IPS-15b (cell line): ENCODE data around the gene MAP3K15.

ENCODE experiments used
- H3K27me3 ChIP-seq: one replicate; pipeline ENCODE4 v1.6.1; 2013; ENCODE audit warnings: low read length; ENCODE audit not compliant: control insufficient read depth, insufficient read depth
- H3K36me3 ChIP-seq: one replicate; pipeline ENCODE4 v1.6.1; 2013; ENCODE audit warnings: low read length; ENCODE audit not compliant: control insufficient read depth, insufficient read depth
- H3K4me1 ChIP-seq: one replicate; pipeline ENCODE4 v1.6.1; 2013; ENCODE audit warnings: mild to moderate bottlenecking, low read length; ENCODE audit not compliant: control insufficient read depth, insufficient read depth
- H3K4me3 ChIP-seq: one replicate; pipeline ENCODE4 v1.5.1; 2013; ENCODE audit warnings: low read depth, low read length
- H3K9ac ChIP-seq: one replicate; pipeline ENCODE4 v1.6.1; 2013; ENCODE audit warnings: low read depth, mild to moderate bottlenecking, low read length
- H3K9me3 ChIP-seq: one replicate; pipeline ENCODE4 v1.6.1; 2013; ENCODE audit warnings: mild to moderate bottlenecking, low read length; ENCODE audit not compliant: control insufficient read depth, insufficient read depth

The MAP3K15 gene

DNA sequence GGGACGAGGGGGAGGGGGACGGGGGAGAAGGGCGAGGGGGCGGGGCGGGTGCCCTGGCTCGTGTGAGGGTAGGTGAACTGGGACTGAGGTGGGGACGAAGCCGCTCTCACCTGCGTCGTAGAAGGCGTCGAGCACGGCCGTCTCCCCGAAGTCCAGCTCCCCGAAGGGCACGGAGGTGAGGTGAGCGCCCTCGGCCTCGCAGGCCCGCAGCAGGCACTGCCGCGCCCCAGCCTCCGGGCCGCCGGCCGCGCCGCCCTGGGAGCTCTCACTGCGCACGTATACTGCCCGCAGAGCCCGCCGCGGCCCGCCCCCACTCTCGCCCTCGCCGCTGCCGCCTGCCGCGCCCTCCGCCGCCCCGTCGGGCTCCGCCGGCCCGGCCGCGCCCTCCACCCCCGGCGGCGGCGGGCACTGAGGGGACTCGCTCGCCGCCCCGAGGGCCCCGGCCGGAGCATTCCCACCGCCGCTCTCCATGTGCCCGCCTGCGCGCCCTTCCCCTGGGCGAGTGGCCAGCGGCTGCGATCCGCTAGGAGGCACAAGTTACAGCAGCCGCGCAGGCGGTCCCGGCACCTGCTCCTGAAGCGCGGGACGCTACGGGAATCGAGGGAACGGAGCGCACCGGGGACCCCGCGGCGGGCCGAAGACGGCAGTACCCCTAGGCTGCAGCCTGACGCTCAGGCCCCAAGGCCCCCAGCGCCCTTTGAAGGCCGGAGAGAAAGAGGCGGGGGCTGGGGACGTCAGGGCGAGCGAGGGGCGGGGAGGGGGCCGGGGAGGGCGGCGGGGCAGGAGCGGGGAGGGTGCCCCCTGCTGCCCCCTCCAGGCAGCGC is at the start of gene MAP3K15:
Gene MAP3K15 (minus strand): TSS at position 718 of the 824 bp plus-strand sequence. CDS start 247 bp downstream, at position 471.
- H3K27me3 ChIP-seq: no peaks in the 10 kb centered on the region
- peak within 1 kb of the TSS; percentile 41 for H3K4me3 ChIP-seq
- H3K9me3 ChIP-seq: no peaks in the 10 kb centered on the region
- H3K36me3 ChIP-seq: no peaks in the 10 kb centered on the region
- peaks cover 2% of the 10 kb centered on the region for H3K4me1 ChIP-seq
- H3K9ac ChIP-seq: no peak within 1 kb of the TSS

DNA sequence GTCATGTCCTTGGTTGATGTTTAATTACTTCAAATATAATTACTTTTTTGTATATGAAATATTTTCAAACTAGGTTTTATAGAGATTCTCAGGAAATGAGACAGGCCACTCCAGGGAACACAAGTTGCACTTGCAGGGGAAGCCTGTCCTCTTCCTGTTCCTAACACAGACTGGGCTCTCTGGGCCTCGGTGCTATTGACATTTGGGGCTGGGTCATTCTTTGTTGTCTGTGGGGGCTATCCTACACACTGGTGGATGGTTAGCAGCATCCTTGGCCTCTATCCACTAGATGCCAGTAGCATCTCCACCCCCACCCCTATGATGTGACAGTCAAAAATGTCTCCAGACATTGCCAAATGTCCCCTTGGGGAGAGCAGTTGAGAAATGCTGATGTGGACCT is 49.3 kb upstream of the MAP3K15 start:
- Histone ChIP-seq H3K4me3 (no peak overlapping the region), H3K9me3 (no peaks in the 10 kb centered on the region), H3K4me1 (no peaks in the 10 kb centered on the region), H3K36me3 (no peaks in the 10 kb centered on the region), H3K9ac (no peak overlapping the region), H3K27me3 (no peaks in the 10 kb centered on the region)

DNA sequence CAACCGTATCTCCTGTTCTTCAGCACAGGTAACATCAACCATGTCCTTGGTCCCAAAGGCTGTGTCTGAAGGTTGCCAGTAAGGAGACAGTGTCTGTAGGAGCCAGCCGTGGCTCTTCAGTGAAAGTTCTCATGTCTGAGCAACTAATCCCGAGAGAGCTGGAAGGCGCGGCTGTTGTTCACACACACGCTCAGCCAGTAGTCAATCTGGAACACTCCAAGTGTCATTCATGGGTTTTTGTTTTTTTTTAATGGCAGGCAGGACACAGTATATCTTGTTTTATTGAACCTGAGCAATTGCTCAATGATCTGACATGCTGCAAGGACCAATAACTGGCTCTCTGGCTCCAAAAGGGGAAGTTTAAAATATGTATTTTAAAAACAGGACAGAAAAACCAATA is 48.4 kb upstream of the MAP3K15 start:
- no peaks in the 10 kb centered on the region for H3K9me3 ChIP-seq
- no peaks in the 10 kb centered on the region for H3K4me1 ChIP-seq
- no peak overlapping the region for H3K9ac ChIP-seq
- H3K36me3 ChIP-seq: no peaks in the 10 kb centered on the region
- no peaks in the 10 kb centered on the region for H3K27me3 ChIP-seq
- H3K4me3 ChIP-seq: no peak overlapping the region

DNA sequence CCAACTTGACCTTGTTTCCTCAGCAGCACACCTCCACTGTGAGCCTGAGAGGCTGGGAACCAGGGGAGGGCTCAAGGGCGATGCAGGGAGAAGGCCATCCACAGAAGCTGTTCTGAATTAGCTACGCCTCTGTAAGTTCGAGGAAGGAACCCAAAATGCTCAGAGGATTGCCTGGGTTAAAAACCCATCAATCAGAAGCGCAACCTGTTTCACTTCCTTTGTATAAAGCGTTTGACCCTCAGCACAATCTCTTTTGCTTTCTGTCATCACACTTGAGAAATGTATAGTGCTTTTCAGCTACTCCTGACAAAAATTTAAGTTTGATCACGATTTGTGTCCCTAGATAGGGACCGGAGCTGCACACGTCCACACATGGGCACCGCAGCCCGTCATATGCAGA is 48.0 kb upstream of the MAP3K15 start:
- Histone ChIP-seq H3K9ac (no peak overlapping the region), H3K9me3 (no peaks in the 10 kb centered on the region), H3K36me3 (no peaks in the 10 kb centered on the region), H3K27me3 (no peaks in the 10 kb centered on the region), H3K4me1 (no peaks in the 10 kb centered on the region), H3K4me3 (no peak overlapping the region)

- H3K9me3 ChIP-seq: no peaks in the 10 kb centered on the region
- H3K9ac ChIP-seq: no peak overlapping the region
- H3K4me3 ChIP-seq: no peak overlapping the region
- no peaks in the 10 kb centered on the region for H3K27me3 ChIP-seq
- H3K4me1 ChIP-seq: no peaks in the 10 kb centered on the region
- H3K36me3 ChIP-seq: no peaks in the 10 kb centered on the region
Observed at GRCh38 chrX:19560611-19561010, 45.3 kb upstream of the MAP3K15 start.

DNA sequence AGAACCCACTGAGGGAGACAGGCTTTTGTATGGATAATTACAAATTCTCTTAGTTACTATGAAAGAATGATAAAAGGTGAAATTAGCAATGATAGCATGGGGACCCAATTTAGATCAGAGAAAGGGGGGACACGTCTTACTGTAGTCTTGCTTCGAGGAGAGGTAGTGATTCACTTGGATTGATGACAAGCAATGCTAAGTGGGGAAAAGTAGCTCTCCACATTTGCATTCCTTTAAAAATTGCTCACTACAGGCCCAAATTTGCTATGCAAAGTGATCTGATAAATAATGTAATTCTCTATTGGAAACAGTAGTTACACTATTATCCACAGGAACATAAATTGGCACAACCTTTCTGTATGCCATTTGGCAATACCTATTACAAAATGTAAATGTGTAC is 42.5 kb upstream of the MAP3K15 start:
- Histone ChIP-seq H3K9ac (no peak overlapping the region), H3K4me3 (no peak overlapping the region), H3K27me3 (no peaks in the 10 kb centered on the region), H3K4me1 (no peaks in the 10 kb centered on the region), H3K36me3 (no peaks in the 10 kb centered on the region), H3K9me3 (no peaks in the 10 kb centered on the region)

- Histone ChIP-seq H3K4me1 (no peaks in the 10 kb centered on the region), H3K9me3 (no peaks in the 10 kb centered on the region), H3K4me3 (no peak overlapping the region), H3K36me3 (no peaks in the 10 kb centered on the region), H3K9ac (no peak overlapping the region), H3K27me3 (no peaks in the 10 kb centered on the region)
Observed at GRCh38 chrX:19556202-19556601, 40.9 kb upstream of the MAP3K15 start.

- no peak overlapping the region for H3K4me3 ChIP-seq
- H3K9me3 ChIP-seq: no peaks in the 10 kb centered on the region
- no peak overlapping the region for H3K9ac ChIP-seq
- no peaks in the 10 kb centered on the region for H3K36me3 ChIP-seq
- no peaks in the 10 kb centered on the region for H3K27me3 ChIP-seq
- H3K4me1 ChIP-seq: no peaks in the 10 kb centered on the region
Observed at GRCh38 chrX:19555683-19556082, 40.4 kb upstream of the MAP3K15 start.

GRCh38 chrX:19555236-19555635 is 39.9 kb upstream of the MAP3K15 start:
- Histone ChIP-seq H3K36me3 (no peaks in the 10 kb centered on the region), H3K9ac (no peak overlapping the region), H3K4me1 (no peaks in the 10 kb centered on the region), H3K27me3 (no peaks in the 10 kb centered on the region), H3K4me3 (no peak overlapping the region), H3K9me3 (no peaks in the 10 kb centered on the region)

DNA sequence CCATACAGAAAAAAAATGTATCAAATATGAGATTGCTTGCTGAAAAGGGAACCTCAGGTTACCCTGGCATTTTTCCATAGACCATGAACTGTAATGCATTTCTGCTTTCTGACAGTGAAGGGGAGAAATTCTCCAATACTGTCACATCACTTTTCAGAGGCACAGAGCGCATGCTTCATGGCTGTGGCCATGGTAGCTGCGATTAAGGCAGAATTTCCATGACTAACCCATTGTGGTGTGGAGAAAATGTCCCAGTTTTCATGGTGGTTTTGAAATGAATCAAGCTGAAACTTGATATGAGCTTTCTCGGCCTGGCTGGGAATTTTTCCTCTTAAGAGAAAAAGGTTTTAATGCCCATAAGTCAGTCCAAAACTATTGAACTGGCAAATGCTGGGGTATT is 39.5 kb upstream of the MAP3K15 start:
- H3K27me3 ChIP-seq: no peaks in the 10 kb centered on the region
- H3K4me1 ChIP-seq: no peaks in the 10 kb centered on the region
- H3K9ac ChIP-seq: no peak overlapping the region
- H3K9me3 ChIP-seq: no peaks in the 10 kb centered on the region
- H3K4me3 ChIP-seq: no peak overlapping the region
- H3K36me3 ChIP-seq: no peaks in the 10 kb centered on the region

GRCh38 chrX:19552793-19553192 is 37.5 kb upstream of the MAP3K15 start:
- Histone ChIP-seq H3K36me3 (no peaks in the 10 kb centered on the region), H3K4me1 (no peaks in the 10 kb centered on the region), H3K9me3 (no peaks in the 10 kb centered on the region), H3K4me3 (no peak overlapping the region), H3K27me3 (no peaks in the 10 kb centered on the region), H3K9ac (no peak overlapping the region)

- no peak overlapping the region for H3K9ac ChIP-seq
- H3K4me3 ChIP-seq: no peak overlapping the region
- H3K36me3 ChIP-seq: no peaks in the 10 kb centered on the region
- no peaks in the 10 kb centered on the region for H3K9me3 ChIP-seq
- no peaks in the 10 kb centered on the region for H3K4me1 ChIP-seq
- no peaks in the 10 kb centered on the region for H3K27me3 ChIP-seq
Observed at GRCh38 chrX:19549838-19550237, 34.5 kb upstream of the MAP3K15 start.
